ENCODE results near the gene ZNF438. TPM values are rescaled to one million over a fixed set of nuclear protein-coding genes. Genes with fewer than 3 reads are reported as not detected.

ZNF438 gene
- total and polyA plus RNA-seq, 2 of the 8 experiments (the other 6 are each of a cell fraction or from before 2014, with no cell fraction given), result 0.95 to 1.7 TPM

- no peak overlapping the region for H3K56ac ChIP-seq (replicated peaks; ENCODE audit: insufficient read length, low read depth, low read length)
- H2AFZ ChIP-seq (ENCODE audit: low read length), result no peak overlapping the region
- no peak overlapping the region; the same call in 1 of the 2 replicates for H4K8ac ChIP-seq (ENCODE audit: extremely low read depth, insufficient read depth, low read length)
- H2BK120ac ChIP-seq (replicated peaks; ENCODE audit: low read depth, low read length), result no peak overlapping the region
- H3K27me3 ChIP-seq (replicated peaks in 1 of 4; ENCODE audit: control insufficient read depth in 3 of 4, extremely low read depth in 1 of 4, insufficient read depth in 3 of 4, low read length in 3 of 4), result no peaks in the 10 kb centered on the region
- no peaks in the 10 kb centered on the region for H3K79me1 ChIP-seq (ENCODE audit: low read depth, low read length)
- WGBS, 2 experiments (ENCODE audit: extremely low coverage in 1 of 2, insufficient coverage in 1 of 2, insufficient read length in 1 of 2, insufficient replicate concordance in 2 of 2, low coverage in 1 of 2, low lambda C conversion rate in 2 of 2, missing lambda C conversion rate in 1 of 2), result 75% methylated on average over 14 of the region's 14 CpGs; no CpG with 5 or more reads in 1 of the 2 experiments
- no peak overlapping the region for H3K23ac ChIP-seq (ENCODE audit: insufficient read length)
- no peaks in the 10 kb centered on the region for H3K36me3 ChIP-seq (ENCODE audit: control insufficient read depth in 2 of 4, insufficient read depth in 4 of 4, low read length in 3 of 4)
- peaks cover 0 to 4% (median 1%) of the 10 kb centered on the region in 4 experiments; a peak in 6 of 7 replicates for H3K4me1 ChIP-seq (replicated peaks in 1 of 4; ENCODE audit: control insufficient read depth in 3 of 4, insufficient read depth in 4 of 4, low read length in 3 of 4)
- H3K27ac ChIP-seq (ENCODE audit: low read depth, low read length), result no peak overlapping the region
- H3K79me2 ChIP-seq (ENCODE audit: control insufficient read depth in 1 of 2, insufficient read depth in 2 of 2, low read length in 2 of 2), result no peaks in the 10 kb centered on the region
- H3K18ac ChIP-seq (ENCODE audit: extremely low read depth, low read length), result no peak overlapping the region
- H2BK15ac ChIP-seq (ENCODE audit: low read length), result no peak overlapping the region
- H3K9ac ChIP-seq (replicated peaks in 1 of 4; ENCODE audit: extremely low read depth in 1 of 4, low read depth in 3 of 4, low read length in 3 of 4), result no peak overlapping the region
- ChIA-PET POLR2A (ENCODE audit: partially characterized antibody) (no interaction called here), CTCF (ENCODE audit: partially characterized antibody) (interaction anchor here (0.5 to 1.6 kb wide), 3 partner anchors 46 to 415 kb away, joined by 3 to 4 read pairs (median 3); no protein-coding TSS in a partner anchor)
- H3K4ac ChIP-seq (replicated peaks; ENCODE audit: insufficient read length, low read depth, low read length), result no peak overlapping the region
- H3K4me2 ChIP-seq (ENCODE audit: insufficient read depth in 1 of 2, low read depth in 2 of 2, low read length in 2 of 2), result no peak overlapping the region
- no peak overlapping the region for H3K14ac ChIP-seq (ENCODE audit: insufficient read length)
- no peaks in the 10 kb centered on the region for H3K23me2 ChIP-seq (ENCODE audit: low read depth, low read length)
- no peak overlapping the region for H4K5ac ChIP-seq (ENCODE audit: insufficient read length, low read depth, low read length)
- H4K20me1 ChIP-seq (replicated peaks in 1 of 2; ENCODE audit: control insufficient read depth in 1 of 2, insufficient read depth in 2 of 2, low read length in 2 of 2), result no peaks in the 10 kb centered on the region
- H3K9me3 ChIP-seq (ENCODE audit: insufficient read depth in 2 of 2, low read depth in 1 of 2, low read length in 1 of 2), result no peaks in the 10 kb centered on the region; a peak in 1 of 4 replicates
- H2BK5ac ChIP-seq (ENCODE audit: low read depth, low read length), result no peak overlapping the region
- DNase-seq (ENCODE audit: low read depth in 1 of 2, low spot score in 2 of 2) (no peak), FAIRE-seq (no peak)
- H2BK20ac ChIP-seq (ENCODE audit: low read length), result no peak overlapping the region
- H2BK12ac ChIP-seq (ENCODE audit: low read depth, low read length), result no peak overlapping the region
- H4K91ac ChIP-seq (replicated peaks; ENCODE audit: insufficient read length, low read length), result no peak overlapping the region
- H2AK5ac ChIP-seq (ENCODE audit: low read depth, low read length), result no peak overlapping the region
- no peak overlapping the region for H3K4me3 ChIP-seq (ENCODE audit: extremely low read depth in 1 of 4, insufficient read depth in 2 of 4, low read depth in 3 of 4, low read length in 4 of 4)
- TF ChIP-seq JUN (IDR thresholded peaks at IDR 0.05; ENCODE audit: low read depth, low read length) (no peak), RNF2 (IDR thresholded peaks at IDR 0.05; ENCODE audit: borderline replicate concordance, low read depth, low read length, missing control alignments, poor library complexity, severe bottlenecking) (no peak), NRF1 (IDR thresholded peaks at IDR 0.05; ENCODE audit: low read depth, low read length) (no peak), MAFK (IDR thresholded peaks at IDR 0.05; ENCODE audit: low read depth, low read length) (no peak), HDAC2 (IDR thresholded peaks at IDR 0.05; ENCODE audit: borderline replicate concordance in 1 of 2, low read depth in 2 of 2, low read length in 2 of 2) (no peak), RFX5 (IDR thresholded peaks at IDR 0.05; ENCODE audit: borderline replicate concordance, low read depth, low read length) (no peak), SAP30 (IDR thresholded peaks at IDR 0.05; ENCODE audit: insufficient read depth, insufficient replicate concordance, low read length) (no peak), RBBP5 (IDR thresholded peaks at IDR 0.05; ENCODE audit: borderline replicate concordance, low read depth, low read length) (no peak), JUND (IDR thresholded peaks at IDR 0.05; ENCODE audit: low read length) (no peak), SIRT6 (IDR thresholded peaks at IDR 0.05; ENCODE audit: low read length) (no peak), POU5F1 (IDR thresholded peaks at IDR 0.05; ENCODE audit: low read depth, low read length) (no peak)
These were observed 201.1 kb downstream of the ZNF438 start for GRCh38 chr10:30830315-30831230.
